NCI-H128 (cell line): Measurements from ENCODE around the gene ACO1.

Experiments
- DNase-seq: peaks from one replicate; lab custom pipeline; 2025; ENCODE audit not compliant: unreplicated experiment; lab: John Stamatoyannopoulos, UW

Gene ACO1

GRCh38 chr9:32382565-32383320 is 1.7 kb upstream of the ACO1 start:
- no peak for DNase-seq

- DNase-seq = no peak
Measured at GRCh38 chr9:32384002-32384363, 460 bp upstream of the ACO1 start.

GRCh38 chr9:32385152-32385884 is 875 bp downstream of the ACO1 start:
- DNase-seq = no peak

GRCh38 chr9:32385885-32386283 is 1.4 kb downstream of the ACO1 start:
- no peak for DNase-seq

GRCh38 chr9:32387256-32387655 is 2.8 kb downstream of the ACO1 start:
- no peak for DNase-seq

- DNase-seq = no peak
Measured at GRCh38 chr9:32389365-32389764, 4.9 kb downstream of the ACO1 start.

GRCh38 chr9:32393911-32394310 is 9.5 kb downstream of the ACO1 start:
- DNase-seq = no peak

- DNase-seq = no peak
Measured at GRCh38 chr9:32394381-32395049, 10.1 kb downstream of the ACO1 start.

- DNase-seq = no peak
Measured at GRCh38 chr9:32395510-32396216, 11.2 kb downstream of the ACO1 start.

- DNase-seq = no peak
Measured at GRCh38 chr9:32398207-32398606, 13.8 kb downstream of the ACO1 start.

- no peak for DNase-seq
Measured at GRCh38 chr9:32399110-32399815, 14.8 kb downstream of the ACO1 start.

- no peak for DNase-seq
Measured at GRCh38 chr9:32401488-32401887, 17.0 kb downstream of the ACO1 start.

- DNase-seq = no peak
Measured at GRCh38 chr9:32403567-32404260, 19.3 kb downstream of the ACO1 start.

- no peak for DNase-seq
Measured at GRCh38 chr9:32404402-32404801, 20.0 kb downstream of the ACO1 start.

GRCh38 chr9:32404856-32405255 is 20.4 kb downstream of the ACO1 start:
- no peak for DNase-seq

- DNase-seq = no peak
Measured at GRCh38 chr9:32405506-32405905, 21.1 kb downstream of the ACO1 start.

- no peak for DNase-seq
Measured at GRCh38 chr9:32406046-32406445, 21.6 kb downstream of the ACO1 start.

GRCh38 chr9:32411753-32412152 is 27.3 kb downstream of the ACO1 start:
- no peak for DNase-seq

- DNase-seq = no peak
Measured at GRCh38 chr9:32412440-32412839, 28.0 kb downstream of the ACO1 start.

GRCh38 chr9:32413424-32413823 is 29.0 kb downstream of the ACO1 start:
- no peak for DNase-seq
